K562 (cell line): ENCODE results near the gene CHSY1. TPM values are rescaled to one million over a fixed set of nuclear protein-coding genes. Genes with fewer than 3 reads are reported as not detected.

Source experiments
- ATF3 ChIP-seq, 2 experiments: fragments of 450-650 bp in 1 of 2; sonication (generic) in 1 of 2; formaldehyde crosslinking in 1 of 2; IDR thresholded peaks in 1 of 2; conservative IDR thresholded peaks in 1 of 2; 2 replicates each; pipeline versions ENCODE4 v1.6.1 to v1.8.1; 2016 to 2023; ENCODE audit warnings: mild to moderate bottlenecking in 2 of 2, moderate library complexity in 2 of 2, inconsistent platforms in 1 of 2, missing genetic modification reagents in 1 of 2
- ATF7 ChIP-seq: fragments of 450-650 bp; IDR thresholded peaks from 2 replicates; pipeline ENCODE4 v1.7.1; 2014; ENCODE audit warnings: mild to moderate bottlenecking, moderate library complexity
- CREM ChIP-seq: IDR thresholded peaks from 2 replicates; pipeline ENCODE4 v1.6.1; 2014; ENCODE audit warnings: antibody characterized with exemption, low read depth
- EGR1 ChIP-seq: fragments of 450-650 bp; conservative IDR thresholded peaks from 2 replicates; pipeline ENCODE4 v1.6.1; 2017; ENCODE audit warnings: mild to moderate bottlenecking
- ETS2 ChIP-seq: IDR thresholded peaks from 2 replicates; pipeline ENCODE4 v1.6.1; 2016; ENCODE audit warnings: borderline replicate concordance, missing genetic modification characterization, mild to moderate bottlenecking, moderate library complexity, missing compliant biosample characterization; ENCODE audit not compliant: poor library complexity, severe bottlenecking
- PHF21A ChIP-seq: fragments of 450-650 bp; IDR thresholded peaks from 2 replicates; pipeline ENCODE4 v1.6.1; 2017; ENCODE audit warnings: low read depth, borderline replicate concordance
- ZKSCAN1 ChIP-seq: fragments of 150-350 bp; IDR thresholded peaks from 2 replicates; pipeline ENCODE4 v1.6.1; 2016; ENCODE audit warnings: low read depth, low read length
- ZNF318 ChIP-seq, 2 experiments: fragments of 450-650 bp; IDR thresholded peaks; 2 replicates each; pipeline ENCODE4 v1.6.1; 2016; ENCODE audit warnings: mild to moderate bottlenecking in 2 of 2, borderline replicate concordance in 1 of 2, low read depth in 1 of 2, moderate library complexity in 1 of 2
- ZNF740 ChIP-seq, 3 experiments: fragments of 200-800 bp in 1 of 3; sonication (Bioruptor generic) in 1 of 3; sonication (generic) in 1 of 3; formaldehyde crosslinking in 1 of 3; IDR thresholded peaks; 2 replicates each; pipeline versions ENCODE4 v1.6.1 to v1.8.0; 2016 to 2022; ENCODE audit warnings: mild to moderate bottlenecking in 2 of 3, missing compliant biosample characterization in 2 of 3, missing genetic modification characterization in 2 of 3, missing genetic modification reagents in 1 of 3
- polyA plus RNA-seq, 8 experiments: library from polyadenylated mRNA; depleted of rRNA in 4 of 8; stranded (reverse) in 5 of 8; unstranded in 3 of 8; fragments of >200 nt; fragmentation: Nextera tagmentation in 2 of 8; fragmentation: Illumina TruSeq in 1 of 8; extraction: Ambion mirVana in 2 of 8; extraction: Trizol in 1 of 8; gene quantifications; 2 replicates each; pipeline versions ENCODE4 v1.2.1 to v1.2.3, GENCODE V29; 2011 to 2014; ENCODE audit warnings: inconsistent platforms in 1 of 8, missing spikeins in 1 of 8
- total RNA-seq, 7 experiments: library from RNA; depleted of rRNA in 6 of 7; stranded (reverse); fragments of >200 nt in 6 of 7; fragmentation: Illumina TruSeq in 2 of 7; extraction: Trizol in 2 of 7; gene quantifications; 2 replicates each; pipeline versions ENCODE4 v1.2.1 to v1.2.3, GENCODE V29; 2011 to 2021; ENCODE audit warnings: low replicate concordance in 1 of 7

The CHSY1 gene
- total and polyA plus RNA-seq, 9 of the 15 experiments (the other 6 are each of a cell fraction or from before 2014, with no cell fraction given) = 7.0 to 16.4 (median 13.4) TPM

- TF ChIP-seq ZNF318 (IDR thresholded peaks at IDR 0.05; ENCODE audit: borderline replicate concordance in 1 of 2, low read depth in 1 of 2) (0 out of 4 replicates have a peak, but pooled peaks of 1 of the 2 experiments have one; percentile 42), PHF21A (no peak), ZNF740 (CRISPR knock-in tag; IDR thresholded peaks at IDR 0.05) (no peak), ZNF740 (tag; IDR thresholded peaks at IDR 0.05) (no peak), EGR1 (no peak), CREM (0 out of 2 replicates have a peak, but pooled peaks have one; percentile 27), ZKSCAN1 (no peak), ATF7 (peak; percentile 51; the same call in 1 of the 2 replicates), ETS2 (no peak), ATF3 (IDR thresholded peaks at IDR 0.05) (peak; percentile 39; the same call in 1 of the 2 replicates), ATF3 (CRISPR knock-in tag; conservative IDR thresholded peaks at IDR 0.05) (no peak)
These were observed 95.2 kb downstream of the CHSY1 start (continued) for GRCh38 chr15:101156509-101157159.
